Cardiac fibroblast (primary cell): ENCODE results near the gene ITIH5.

ENCODE experiments used
- DNase-seq, 2 donors: peaks; one replicate each; pipeline versions ENCODE4 v3.0.0 to v3.0.0-alpha.2; 2010; ENCODE audit warnings: low read depth in 2 of 2
- H3K4me3 ChIP-seq, 2 donors: replicated peaks in 1 of 2; 1 replicate in 1 of 2; 2 replicates in 1 of 2; pipeline ENCODE4 v1.5.1; 2011; ENCODE audit warnings: low read depth in 2 of 2, low read length in 2 of 2, mild to moderate bottlenecking in 2 of 2, moderate library complexity in 1 of 2
- CTCF ChIP-seq: IDR thresholded peaks from one replicate; pipeline ENCODE4 v1.5.1; 2011; ENCODE audit warnings: low read depth, mild to moderate bottlenecking, low read length, inconsistent platforms

ITIH5 gene

GRCh38 chr10:7587168-7587864 lies 79.5 kb downstream of the ITIH5 start:
- DNase-seq: no peak
- no peak for TF ChIP-seq CTCF
- H3K4me3 ChIP-seq: no peak overlapping the region

- no peak overlapping the region for H3K4me3 ChIP-seq
- no peak for TF ChIP-seq CTCF
- DNase-seq: no peak
These were observed 81.5 kb downstream of the ITIH5 start for GRCh38 chr10:7585228-7585627.

- DNase-seq: no peak
- TF ChIP-seq CTCF: no peak
- H3K4me3 ChIP-seq: no peak overlapping the region
These were observed 83.1 kb downstream of the ITIH5 start for GRCh38 chr10:7583626-7584025.

GRCh38 chr10:7580520-7580919 lies 86.2 kb downstream of the ITIH5 start:
- TF ChIP-seq CTCF: no peak
- H3K4me3 ChIP-seq: no peak overlapping the region
- DNase-seq: no peak

GRCh38 chr10:7579681-7580080 lies 87.1 kb downstream of the ITIH5 start:
- no peak for DNase-seq
- TF ChIP-seq CTCF: no peak
- no peak overlapping the region for H3K4me3 ChIP-seq

- no peak overlapping the region for H3K4me3 ChIP-seq
- no peak for DNase-seq
- no peak for TF ChIP-seq CTCF
These were observed 89.2 kb downstream of the ITIH5 start for GRCh38 chr10:7577579-7577978.

- peak; percentile 1 to 44 for DNase-seq
- TF ChIP-seq CTCF: no peak
- H3K4me3 ChIP-seq: no peak overlapping the region
These were observed 89.6 kb downstream of the ITIH5 start for GRCh38 chr10:7577176-7577575.
